ENCODE data around the gene MAN1A2. TPM values are rescaled to one million over a fixed set of nuclear protein-coding genes. Genes with fewer than 3 reads are reported as not detected.
A peak's percentile ranks its signal among the peaks of the same experiment; 100 is the strongest.

MAN1A2 gene
- total RNA-seq, 2 donors from 2014 or later: 30.3 to 32.5 TPM

DNA sequence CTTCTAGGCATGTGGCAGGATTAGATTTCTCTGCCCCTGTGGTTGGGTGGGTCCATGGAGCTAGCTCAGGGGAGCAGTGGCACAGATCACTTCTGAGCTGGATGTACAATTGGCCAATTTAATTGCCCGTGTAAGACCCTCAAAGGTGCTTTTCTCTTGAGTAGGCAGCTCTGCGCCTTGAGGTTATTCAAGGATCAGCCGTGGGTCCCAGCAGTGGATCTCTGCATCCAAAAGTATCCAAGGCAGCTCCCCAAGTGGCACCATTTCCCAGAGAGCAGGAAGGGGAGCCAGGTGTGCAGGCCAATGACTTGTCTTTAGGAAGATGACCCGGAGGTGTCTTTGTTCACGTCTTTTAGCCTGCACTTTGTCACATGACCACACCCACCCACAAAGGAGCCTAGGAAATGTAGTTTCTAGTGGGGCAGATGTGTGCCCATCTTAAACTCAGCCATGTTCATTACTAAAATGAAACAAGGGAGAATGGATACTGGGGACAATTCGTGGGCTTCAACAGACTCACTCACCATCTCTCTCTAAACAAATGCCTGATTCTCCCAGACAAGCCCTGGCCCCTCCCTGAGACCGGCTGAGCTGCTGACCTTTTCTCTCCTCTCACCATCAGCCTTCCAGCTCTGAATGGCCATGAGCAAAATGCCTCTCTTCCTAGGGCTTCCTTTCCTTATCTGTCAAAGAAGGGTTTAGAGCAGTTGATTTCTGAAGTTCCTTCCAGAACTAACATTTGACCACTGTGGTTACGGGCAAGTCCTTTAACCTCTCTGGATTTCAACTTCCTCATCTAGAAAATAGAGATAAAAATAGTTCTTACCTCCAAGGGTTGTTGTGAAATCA, 197.2 kb downstream of the MAN1A2 start:
- DNase-seq (no peak), ATAC-seq (no peak)
- intact Hi-C loops (cut with DNase I, micrococcal nuclease): no loop called here

- DNase-seq (no peak), ATAC-seq (no peak)
- intact Hi-C loops (cut with DNase I, micrococcal nuclease): no loop called here
Measured at GRCh38 chr1:117565076-117565556, 197.9 kb downstream of the MAN1A2 start.

GRCh38 chr1:117565745-117566455, 198.7 kb downstream of the MAN1A2 start:
- ATAC-seq (no peak), DNase-seq (no peak)
- intact Hi-C loops (cut with DNase I, micrococcal nuclease): no loop called here

DNA sequence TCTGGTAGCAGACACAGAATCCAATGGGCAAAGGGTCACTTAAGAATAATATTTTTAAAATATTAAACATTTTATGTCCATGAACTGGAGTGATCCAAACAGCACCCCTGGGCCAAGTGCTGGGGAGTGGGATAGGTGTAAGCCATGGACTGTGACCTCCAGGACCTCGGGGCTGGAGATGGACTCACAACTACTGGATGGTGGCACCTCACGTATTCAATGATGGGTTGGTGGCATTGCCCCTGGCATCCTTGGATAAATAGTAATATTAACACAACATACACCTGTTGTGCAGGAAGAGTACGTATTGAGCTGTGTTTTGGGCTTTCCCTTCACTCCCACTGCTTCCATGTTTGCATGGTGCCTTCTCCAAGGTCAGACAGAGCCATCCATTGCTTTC, 199.3 kb downstream of the MAN1A2 start:
- DNase-seq: no peak
- intact Hi-C loops (cut with DNase I, micrococcal nuclease): no loop called here
- no peak for ATAC-seq

- ATAC-seq (no peak), DNase-seq (no peak)
- intact Hi-C loops (cut with DNase I, micrococcal nuclease): no loop called here
Measured at GRCh38 chr1:117567435-117567834, 200.2 kb downstream of the MAN1A2 start.

DNA sequence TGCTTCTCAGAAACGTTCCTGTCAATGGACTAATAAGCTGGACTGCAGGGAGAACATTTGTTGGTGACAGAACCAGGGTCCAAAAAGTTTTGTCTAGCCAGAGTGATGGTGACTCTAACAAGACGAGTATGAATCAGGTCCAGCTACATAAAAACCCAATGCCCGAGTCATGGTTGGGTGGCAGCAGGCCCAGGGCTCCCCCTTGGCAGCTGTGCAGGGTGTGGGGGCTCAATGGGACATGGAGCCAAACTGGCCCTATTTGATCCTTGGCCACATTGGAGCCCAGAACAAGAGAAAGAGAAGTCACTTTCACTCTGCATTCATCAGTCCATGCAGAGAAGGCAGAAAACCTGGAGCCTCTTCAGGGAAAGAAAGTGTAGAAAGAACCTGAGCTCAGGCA, 200.7 kb downstream of the MAN1A2 start:
- ATAC-seq: no peak
- intact Hi-C loops (cut with DNase I, micrococcal nuclease): no loop called here
- DNase-seq: no peak

- DNase-seq (no peak), ATAC-seq (no peak)
- intact Hi-C loops (cut with DNase I, micrococcal nuclease): no loop called here
Measured at GRCh38 chr1:117568999-117569398, 201.8 kb downstream of the MAN1A2 start.

DNA sequence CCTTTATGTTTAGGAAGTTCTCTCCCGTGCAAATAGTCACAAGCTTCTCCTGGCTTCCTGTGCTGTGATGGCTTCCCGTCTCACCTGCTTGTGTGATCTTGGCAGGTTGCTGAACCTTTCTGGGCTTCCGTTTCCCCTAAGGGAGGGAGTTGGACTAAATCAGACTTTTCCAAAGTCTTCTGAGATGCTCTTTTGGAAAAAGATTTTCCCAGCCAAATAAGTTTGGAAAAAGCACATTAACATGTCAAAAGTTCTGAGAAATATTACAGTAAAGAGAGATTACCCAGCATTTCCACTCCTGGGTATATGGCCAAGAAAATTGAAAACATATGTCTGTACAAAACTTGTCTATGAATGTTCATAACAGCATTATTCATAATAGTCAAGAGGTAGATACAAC, 202.6 kb downstream of the MAN1A2 start:
- DNase-seq: no peak

DNA sequence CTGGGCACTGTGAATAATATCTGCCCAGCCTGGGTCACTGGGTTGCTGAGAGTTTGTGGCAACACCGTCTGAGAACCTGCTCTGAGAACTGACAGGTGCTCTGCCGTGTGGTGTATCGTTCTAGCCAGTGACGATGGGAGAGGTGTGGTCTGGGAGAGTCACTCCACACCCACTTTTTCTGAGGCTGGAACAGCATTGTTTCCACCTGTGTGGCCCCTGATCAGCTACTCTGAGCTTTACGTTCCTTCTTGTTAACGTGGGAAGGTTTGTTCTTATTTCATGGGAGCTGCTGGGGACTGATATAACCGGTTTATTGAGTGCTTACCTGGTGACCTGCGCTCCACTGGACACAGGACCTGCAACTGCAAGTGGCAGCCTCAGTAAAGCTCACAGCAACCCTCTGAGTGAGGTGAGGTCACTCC, 203.8 kb downstream of the MAN1A2 start:
- intact Hi-C loops (cut with DNase I, micrococcal nuclease): no loop called here
- peak; percentile 64 to 89 for DNase-seq
- ATAC-seq: peak; percentile 90

More for the DNA sequence above, 202.6 kb downstream of the MAN1A2 start:
- no peak for ATAC-seq
- intact Hi-C loops (cut with DNase I, micrococcal nuclease): no loop called here

GRCh38 chr1:117571496-117571895, 204.2 kb downstream of the MAN1A2 start:
- intact Hi-C loops (cut with DNase I, micrococcal nuclease): no loop called here
- DNase-seq: peak in 1 of 2 donors; percentile 50
- ATAC-seq: peak; percentile 66

DNA sequence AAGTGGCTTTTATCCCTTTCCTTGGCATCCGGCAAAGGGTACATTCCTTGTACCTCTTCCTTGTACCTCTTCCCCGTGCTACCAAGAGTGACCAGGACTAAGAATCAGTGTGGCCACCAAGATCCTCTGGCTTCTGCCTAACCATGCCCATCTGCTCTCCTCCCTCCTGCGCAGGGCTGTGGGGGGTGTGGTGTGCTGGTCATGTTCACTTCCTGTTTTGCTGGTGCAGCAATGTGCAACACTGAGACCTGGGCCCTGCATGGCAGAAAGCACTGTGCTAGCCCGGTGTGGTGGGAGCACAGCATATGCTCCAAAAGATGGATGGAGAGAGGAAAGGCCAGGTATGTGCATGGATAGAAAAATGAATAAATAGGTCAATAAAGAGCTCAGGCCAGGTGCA, 205.3 kb downstream of the MAN1A2 start:
- intact Hi-C loops (cut with DNase I, micrococcal nuclease): no loop called here
- ATAC-seq (peak; percentile 45), DNase-seq (peak; percentile 59 to 64)

DNA sequence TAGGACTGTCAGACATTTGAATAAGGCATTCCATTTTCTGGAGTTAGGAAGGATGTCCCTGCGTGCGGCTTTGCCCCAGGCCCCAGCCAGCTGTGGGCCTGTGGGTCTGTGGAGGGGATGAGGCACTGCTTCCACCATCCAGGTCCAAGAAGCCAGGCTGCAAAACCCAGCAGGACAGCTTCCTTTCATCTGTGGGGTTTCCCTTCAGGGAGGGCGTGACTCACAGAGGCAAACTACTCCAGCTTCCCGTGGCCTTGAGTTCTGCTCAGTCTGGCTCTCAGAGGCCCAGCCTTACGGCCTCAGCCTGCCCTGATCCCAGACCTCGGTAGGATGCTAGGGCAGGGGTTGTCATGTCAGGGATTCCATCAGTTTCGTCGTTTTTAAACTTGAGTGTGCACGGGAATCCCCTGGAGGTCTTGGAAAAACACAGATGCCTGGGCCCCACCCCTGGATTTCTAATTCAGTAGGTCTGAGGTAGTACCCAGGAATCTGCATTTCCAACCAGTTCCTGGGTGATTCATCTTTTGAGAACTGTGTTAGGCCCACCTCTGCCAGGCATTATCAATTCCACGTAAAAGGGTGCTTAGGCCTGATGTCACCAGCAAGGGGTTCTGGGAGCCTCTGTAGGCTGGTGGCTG, 206.3 kb downstream of the MAN1A2 start:
- DNase-seq: no peak
- ATAC-seq: peak; percentile 20

GRCh38 chr1:117574161-117574835, 207.0 kb downstream of the MAN1A2 start:
- intact Hi-C loops (cut with DNase I, micrococcal nuclease): no loop called here
- no peak for DNase-seq
- no peak for ATAC-seq

More for the DNA sequence above, 206.3 kb downstream of the MAN1A2 start:
- intact Hi-C loops (cut with DNase I, micrococcal nuclease): no loop called here

GRCh38 chr1:117575586-117576225, 208.5 kb downstream of the MAN1A2 start:
- ATAC-seq: no peak
- intact Hi-C loops (cut with DNase I, micrococcal nuclease): no loop called here
- DNase-seq: no peak

GRCh38 chr1:117576236-117576635, 209.0 kb downstream of the MAN1A2 start:
- DNase-seq: no peak
- ATAC-seq: no peak
- intact Hi-C loops (cut with DNase I, micrococcal nuclease): no loop called here

DNA sequence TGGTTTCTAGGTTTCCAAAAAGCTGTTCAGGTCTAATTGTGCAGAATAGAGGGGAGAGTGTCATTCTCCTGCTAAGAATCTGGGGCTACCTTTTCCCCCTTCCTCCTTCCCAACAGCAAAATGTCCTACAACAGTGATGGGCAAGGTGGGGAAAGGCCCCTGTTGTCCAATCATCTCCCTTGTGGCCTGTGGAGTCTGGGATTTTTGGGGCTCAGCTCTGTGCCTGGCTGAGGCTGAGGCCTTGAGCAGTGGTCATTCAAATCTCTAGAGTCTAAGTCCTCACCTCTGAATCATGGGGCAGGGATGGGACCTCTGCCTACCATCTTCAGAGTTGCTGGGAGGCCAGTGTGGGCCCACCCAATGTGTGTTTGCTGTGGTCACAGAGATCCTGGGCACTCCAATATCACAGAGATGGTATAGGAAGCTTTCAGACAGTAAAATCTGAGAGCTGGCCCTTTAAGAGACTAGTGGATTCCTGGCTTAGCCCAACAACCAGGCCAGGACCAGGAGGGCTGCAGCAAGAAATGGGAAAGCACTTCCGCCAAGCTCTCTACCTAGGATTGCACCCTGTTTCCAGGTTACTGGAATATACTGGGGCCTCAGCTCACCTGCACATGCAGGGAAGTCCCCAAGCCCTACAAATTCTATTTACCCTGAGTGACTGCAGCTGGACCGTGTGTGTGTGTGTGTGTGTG, 210.1 kb downstream of the MAN1A2 start:
- DNase-seq: no peak
- intact Hi-C loops (cut with DNase I, micrococcal nuclease): no loop called here
- no peak for ATAC-seq

DNA sequence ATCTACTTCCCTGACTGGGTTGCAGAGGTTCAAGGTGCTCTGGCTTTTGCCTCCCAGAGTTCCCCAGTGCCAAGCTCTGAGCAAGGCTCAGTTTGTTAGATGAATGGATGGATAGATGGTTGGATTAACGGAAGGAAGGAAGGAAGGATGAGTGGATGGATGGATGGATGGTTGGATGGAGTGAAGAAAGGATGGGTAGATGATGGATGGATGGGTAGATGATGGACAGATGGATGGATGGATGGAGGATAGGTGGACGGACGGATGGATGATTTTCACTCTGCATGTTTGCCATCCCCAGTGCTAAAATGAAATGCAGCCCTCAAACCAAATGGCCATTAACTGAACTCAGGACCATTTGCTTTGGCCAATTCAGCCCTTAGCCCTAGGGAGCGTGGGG, 211.2 kb downstream of the MAN1A2 start:
- DNase-seq (no peak), ATAC-seq (no peak)
- intact Hi-C loops (cut with DNase I, micrococcal nuclease): no loop called here
